H1 (cell line): ENCODE measurements around the gene STIM1. TPM values are rescaled to one million over a fixed set of nuclear protein-coding genes. Genes with fewer than 3 reads are reported as not detected.

Experiments
- CTCF ChIA-PET: fragments of 300-600 bp; sonication (Branson Sonifier 250); formaldehyde crosslinking; loops from one replicate; lab custom pipeline; 2021; ENCODE audit not compliant: partially characterized antibody; lab: Charles Lee
- POLR2A ChIA-PET: fragments of 300-600 bp; sonication (Branson Sonifier 250); formaldehyde crosslinking; loops from one replicate; lab custom pipeline; 2021; ENCODE audit warnings: inconsistent platforms; ENCODE audit not compliant: partially characterized antibody; lab: Charles Lee
- DNase-seq, 2 experiments: peaks; one replicate each; pipeline versions ENCODE4 v3.0.0 to v3.0.0-alpha.2; 2010 to 2022; ENCODE audit warnings: low spot score in 2 of 2, low read depth in 1 of 2, mixed read lengths in 1 of 2
- FAIRE-seq: peaks from 2 replicates; lab custom pipeline; 2011; peaks lifted over from hg19 to GRCh38; lab: Jason Lieb, UNC
- H2AFZ ChIP-seq: 2 replicates; pipeline ENCODE4 v1.8.1; 2012; ENCODE audit warnings: low read length, inconsistent platforms
- H2AK5ac ChIP-seq: 2 replicates; pipeline ENCODE4 v1.6.1; 2013; ENCODE audit warnings: low read depth, low read length
- H2BK120ac ChIP-seq: replicated peaks from 2 replicates; pipeline ENCODE3; 2013; ENCODE audit warnings: low read depth, low read length, inconsistent platforms
- H2BK12ac ChIP-seq: 2 replicates; pipeline ENCODE4 v1.6.1; 2013; ENCODE audit warnings: low read depth, low read length
- H2BK15ac ChIP-seq: 2 replicates; pipeline ENCODE4 v1.6.1; 2013; ENCODE audit warnings: low read length
- H2BK20ac ChIP-seq: 2 replicates; pipeline ENCODE4 v1.6.1; 2013; ENCODE audit warnings: low read length
- H2BK5ac ChIP-seq: 2 replicates; pipeline ENCODE4 v1.6.1; 2013; ENCODE audit warnings: low read depth, low read length
- H3K14ac ChIP-seq: 2 replicates; pipeline ENCODE4 v1.6.1; 2013; ENCODE audit warnings: inconsistent platforms; ENCODE audit not compliant: insufficient read length
- H3K18ac ChIP-seq: 2 replicates; pipeline ENCODE4 v1.6.1; 2013; ENCODE audit warnings: low read length; ENCODE audit errors: extremely low read depth
- H3K23ac ChIP-seq: 2 replicates; pipeline ENCODE4 v1.6.1; 2013; ENCODE audit warnings: inconsistent platforms; ENCODE audit not compliant: insufficient read length
- H3K23me2 ChIP-seq: 2 replicates; pipeline ENCODE4 v1.6.1; 2013; ENCODE audit warnings: low read depth, low read length
- H3K27ac ChIP-seq: 2 replicates; pipeline ENCODE4 v1.6.1; 2011; ENCODE audit warnings: low read depth, low read length, inconsistent platforms
- H3K27me3 ChIP-seq, 4 experiments: replicated peaks in 1 of 4; 1 replicate in 1 of 4; 2 replicates in 3 of 4; pipeline versions ENCODE4 v1.6.1 to v1.8.1; 2011 to 2013; ENCODE audit warnings: low read length in 3 of 4, mild to moderate bottlenecking in 3 of 4, inconsistent platforms in 2 of 4, mixed read lengths in 2 of 4, moderate library complexity in 1 of 4; ENCODE audit not compliant: control insufficient read depth in 3 of 4, insufficient read depth in 3 of 4; ENCODE audit errors: extremely low read depth in 1 of 4
- H3K36me3 ChIP-seq, 4 experiments: 2 replicates each; pipeline versions ENCODE4 v1.6.1 to v1.8.1; 2011 to 2013; ENCODE audit warnings: mild to moderate bottlenecking in 4 of 4, low read length in 3 of 4, moderate library complexity in 2 of 4, control low read depth in 1 of 4, inconsistent platforms in 1 of 4; ENCODE audit not compliant: insufficient read depth in 4 of 4, control insufficient read depth in 2 of 4
- H3K4ac ChIP-seq: replicated peaks from 2 replicates; pipeline ENCODE3; 2013; ENCODE audit warnings: low read length, low read depth, mixed read lengths, inconsistent platforms; ENCODE audit not compliant: insufficient read length
- H3K4me1 ChIP-seq, 4 experiments: replicated peaks in 1 of 4; 1 replicate in 1 of 4; 2 replicates in 3 of 4; pipeline versions ENCODE4 v1.6.1 to v1.8.1; 2011 to 2013; ENCODE audit warnings: low read length in 3 of 4, inconsistent platforms in 2 of 4, mixed read lengths in 1 of 4; ENCODE audit not compliant: insufficient read depth in 4 of 4, control insufficient read depth in 3 of 4
- H3K4me2 ChIP-seq, 2 experiments: 2 replicates each; pipeline versions ENCODE4 v1.6.1 to v1.8.1; 2011 to 2013; ENCODE audit warnings: low read depth in 2 of 2, low read length in 2 of 2, control low read depth in 1 of 2, inconsistent platforms in 1 of 2, mild to moderate bottlenecking in 1 of 2; ENCODE audit not compliant: insufficient read depth in 1 of 2
- H3K4me3 ChIP-seq, 4 experiments: fragments of 200-600, 300-600 bp in 1 of 4; sonication (generic), shearing (Covaris generic), sonication (Bioruptor Twin) in 1 of 4; 2 replicates each; pipeline versions ENCODE4 v1.5.1 to v1.8.1; 2011 to 2016; ENCODE audit warnings: low read length in 4 of 4, low read depth in 3 of 4, control low read depth in 2 of 4, inconsistent platforms in 2 of 4, mild to moderate bottlenecking in 2 of 4, mixed read lengths in 1 of 4, moderate library complexity in 1 of 4; ENCODE audit not compliant: insufficient read depth in 2 of 4; ENCODE audit errors: extremely low read depth in 1 of 4
- H3K56ac ChIP-seq: replicated peaks from 2 replicates; pipeline ENCODE3; 2013; ENCODE audit warnings: low read depth, mild to moderate bottlenecking, mixed read lengths, low read length, inconsistent platforms; ENCODE audit not compliant: insufficient read length
- H3K79me1 ChIP-seq: 2 replicates; pipeline ENCODE4 v1.6.1; 2013; ENCODE audit warnings: low read depth, low read length, control low read depth
- H3K79me2 ChIP-seq, 2 experiments: 2 replicates each; pipeline versions ENCODE4 v1.6.1 to v1.8.1; 2012 to 2013; ENCODE audit warnings: low read length in 2 of 2, mild to moderate bottlenecking in 2 of 2, inconsistent platforms in 1 of 2; ENCODE audit not compliant: insufficient read depth in 2 of 2, control insufficient read depth in 1 of 2
- H3K9ac ChIP-seq, 4 experiments: replicated peaks in 1 of 4; 1 replicate in 1 of 4; 2 replicates in 3 of 4; pipeline versions ENCODE4 v1.6.1 to v1.8.1; 2011 to 2013; ENCODE audit warnings: low read depth in 3 of 4, low read length in 3 of 4, control low read depth in 2 of 4, mild to moderate bottlenecking in 2 of 4, moderate library complexity in 2 of 4, inconsistent platforms in 1 of 4; ENCODE audit errors: extremely low read depth in 1 of 4
- H3K9me3 ChIP-seq, 2 experiments: 2 replicates each; pipeline versions ENCODE4 v1.6.1 to v1.8.1; 2012 to 2013; ENCODE audit warnings: mild to moderate bottlenecking in 2 of 2, moderate library complexity in 2 of 2, control low read depth in 1 of 2, inconsistent platforms in 1 of 2, low read depth in 1 of 2, low read length in 1 of 2, mixed read lengths in 1 of 2; ENCODE audit not compliant: insufficient read depth in 2 of 2
- H4K20me1 ChIP-seq, 2 experiments: replicated peaks in 1 of 2; 2 replicates each; pipeline versions ENCODE3 to v1.8.1; 2011 to 2013; ENCODE audit warnings: inconsistent platforms in 2 of 2, low read length in 2 of 2, mild to moderate bottlenecking in 1 of 2; ENCODE audit not compliant: insufficient read depth in 2 of 2, control insufficient read depth in 1 of 2
- H4K5ac ChIP-seq: 2 replicates; pipeline ENCODE4 v1.6.1; 2013; ENCODE audit warnings: low read length, low read depth, mixed read lengths, inconsistent platforms; ENCODE audit not compliant: insufficient read length
- H4K8ac ChIP-seq: 2 replicates; pipeline ENCODE4 v1.8.0; 2013; ENCODE audit warnings: mild to moderate bottlenecking, moderate library complexity, low read length, inconsistent platforms; ENCODE audit not compliant: insufficient read depth; ENCODE audit errors: extremely low read depth
- H4K91ac ChIP-seq: replicated peaks from 2 replicates; pipeline ENCODE3; 2013; ENCODE audit warnings: low read length, mixed read lengths, inconsistent platforms; ENCODE audit not compliant: insufficient read length
- BACH1 ChIP-seq: IDR thresholded peaks from 2 replicates; pipeline ENCODE4 v1.6.1; 2012; ENCODE audit warnings: low read length, improper control_type of control experiment
- BCL11A ChIP-seq, 2 experiments: IDR thresholded peaks; one replicate each; pipeline ENCODE4 v1.6.1; 2011; ENCODE audit warnings: low read depth in 2 of 2, low read length in 2 of 2, mild to moderate bottlenecking in 2 of 2
- CEBPB ChIP-seq: IDR thresholded peaks from 2 replicates; pipeline ENCODE4 v1.6.1; 2012; ENCODE audit warnings: low read depth, low read length
- CHD1 ChIP-seq: IDR thresholded peaks from 2 replicates; pipeline ENCODE4 v1.6.1; 2012; ENCODE audit warnings: low read depth, low read length, improper control_type of control experiment
- JUN ChIP-seq: IDR thresholded peaks from 2 replicates; pipeline ENCODE4 v1.6.1; 2011; ENCODE audit warnings: low read depth, mild to moderate bottlenecking, improper control_type of control experiment, low read length
- KDM5A ChIP-seq: fragments of 200-600 bp; IDR thresholded peaks from 2 replicates; pipeline ENCODE4 v1.7.1; 2012; ENCODE audit warnings: mild to moderate bottlenecking, low read length, inconsistent platforms, mixed read lengths
- RFX5 ChIP-seq: IDR thresholded peaks from 2 replicates; pipeline ENCODE4 v1.6.1; 2011; ENCODE audit warnings: low read depth, low read length, improper control_type of control experiment, borderline replicate concordance
- SAP30 ChIP-seq: fragments of 300-600 bp; sonication (generic); IDR thresholded peaks from 2 replicates; pipeline ENCODE4 v1.7.1; 2012; ENCODE audit warnings: low read length, moderate library complexity, mild to moderate bottlenecking, inconsistent platforms; ENCODE audit not compliant: insufficient read depth, insufficient replicate concordance
- SUZ12 ChIP-seq: fragments of 200-600 bp; sonication (generic); IDR thresholded peaks from 2 replicates; pipeline ENCODE4 v1.6.1; 2012; ENCODE audit warnings: mild to moderate bottlenecking, inconsistent platforms, low read length, moderate library complexity, mixed read lengths
- WGBS, 2 experiments: shearing (Covaris generic) in 1 of 2; methylation state at CpG; one replicate each; pipeline versions ENCODE4 v1.1.6 to v1.1.7; 2013 to 2015; ENCODE audit warnings: low lambda C conversion rate in 2 of 2, mixed read lengths in 2 of 2, inconsistent platforms in 1 of 2, low coverage in 1 of 2, missing lambda C conversion rate in 1 of 2; ENCODE audit not compliant: insufficient replicate concordance in 2 of 2, insufficient coverage in 1 of 2, insufficient read length in 1 of 2; ENCODE audit errors: extremely low coverage in 1 of 2, missing lambda C conversion rate in 1 of 2; 5-methylcytosine and 5-hydroxymethylcytosine counted together
- polyA plus RNA-seq, 7 experiments: library from polyadenylated mRNA; depleted of rRNA in 3 of 7; stranded (reverse) in 5 of 7; unstranded in 2 of 7; fragments of >200 nt in 5 of 7; fragments of 200-250 nt in 2 of 7; gene quantifications; 1 replicate in 5 of 7; 2 replicates in 1 of 7; 4 replicates in 1 of 7; pipeline versions ENCODE4 v1.2.1 to v1.2.3, GENCODE V29; 2011 to 2013; ENCODE audit warnings: missing spikeins in 2 of 7, mixed read lengths in 2 of 7
- total RNA-seq: library from RNA; stranded (reverse); fragmentation: NEBNext Ultra II Directional; extraction: Animal tissue kit (Norgen Biotek cat#: 25700); gene quantifications from 2 replicates; pipeline ENCODE4 v1.2.1, GENCODE V29; 2021
- TF ChIP-seq, protein P1 (sequence below): IDR thresholded peaks from 2 replicates; pipeline ENCODE4 v1.6.1; 2011; ENCODE audit warnings: low read depth, mild to moderate bottlenecking, low read length; ENCODE audit not compliant: insufficient read depth
- TF ChIP-seq, protein P2 (sequence below), 3 experiments: IDR thresholded peaks; 1 replicate in 2 of 3; 2 replicates in 1 of 3; pipeline versions ENCODE4 v1.5.1 to v1.6.1; 2011; ENCODE audit warnings: low read length in 3 of 3, mild to moderate bottlenecking in 3 of 3, inconsistent platforms in 2 of 3, low read depth in 1 of 3, moderate library complexity in 1 of 3; ENCODE audit not compliant: insufficient read depth in 1 of 3; ENCODE audit errors: control extremely low read depth in 1 of 3

STIM1 gene
- total and polyA plus RNA-seq, 2 of the 8 experiments (the other 6 are each of a cell fraction or from before 2014, with no cell fraction given) = 11.1 to 12.2 TPM

DNA sequence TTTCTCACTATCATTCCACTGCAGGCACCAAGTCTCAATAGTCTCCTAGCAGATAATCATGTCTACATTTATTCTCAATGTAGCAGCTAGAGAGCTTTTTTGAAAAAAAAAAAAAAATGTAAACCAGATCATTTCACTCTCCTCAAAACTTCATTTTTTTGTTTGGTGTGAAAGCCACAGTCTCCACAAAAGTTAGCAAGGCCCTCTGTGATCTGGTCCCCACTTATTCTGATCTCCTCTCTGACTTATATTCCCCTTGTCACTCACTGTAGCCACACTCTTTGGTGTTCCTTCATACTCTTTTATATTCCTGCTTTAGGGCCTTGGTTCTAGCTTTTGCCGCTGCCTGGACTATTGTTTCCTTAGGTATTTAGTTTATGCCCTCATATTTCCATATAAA, 137.5 kb downstream of the STIM1 start:
- Histone ChIP-seq H4K5ac (no peak overlapping the region), H3K4me3 (no peak overlapping the region), H3K4me2 (no peak overlapping the region), H2BK120ac (no peak overlapping the region), H4K8ac (no peak overlapping the region), H3K23me2 (no peaks in the 10 kb centered on the region), H3K18ac (no peak overlapping the region), H3K79me2 (no peaks in the 10 kb centered on the region), H3K9ac (no peak overlapping the region), H3K79me1 (no peaks in the 10 kb centered on the region), H3K27ac (no peak overlapping the region), H2BK12ac (no peak overlapping the region), H3K4ac (no peak overlapping the region), H3K4me1 (no peaks in the 10 kb centered on the region), H4K20me1 (no peaks in the 10 kb centered on the region), H3K27me3 (no peaks in the 10 kb centered on the region), H3K56ac (no peak overlapping the region), H4K91ac (no peak overlapping the region), H3K23ac (no peak overlapping the region), H2BK5ac (no peak overlapping the region), H3K36me3 (no peaks in the 10 kb centered on the region), H3K14ac (no peak overlapping the region), H2AK5ac (no peak overlapping the region), H3K9me3 (peaks cover 5% of the 10 kb centered on the region in 2 experiments; a peak in 2 of 4 replicates), H2BK20ac (no peak overlapping the region), H2BK15ac (no peak overlapping the region), H2AFZ (no peak overlapping the region)
- DNase-seq = no peak
- ChIA-PET POLR2A (no interaction called here), CTCF (interaction anchor here (2.3 kb wide), 1 partner anchor 80 kb away, joined by 8 read pairs; no protein-coding TSS in a partner anchor)
- 96% methylated on average over 1 of the region's 1 CpG; no CpG with 5 or more reads in 1 of the 2 experiments for WGBS, 2 experiments
- FAIRE-seq = no peak
- TF ChIP-seq, protein P1, sequence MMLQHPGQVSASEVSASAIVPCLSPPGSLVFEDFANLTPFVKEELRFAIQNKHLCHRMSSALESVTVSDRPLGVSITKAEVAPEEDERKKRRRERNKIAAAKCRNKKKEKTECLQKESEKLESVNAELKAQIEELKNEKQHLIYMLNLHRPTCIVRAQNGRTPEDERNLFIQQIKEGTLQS = no peak
- TF ChIP-seq SAP30 (no peak), BACH1 (no peak), RFX5 (no peak), BCL11A (IDR thresholded peaks at IDR 0.05; ENCODE audit: low read depth in 2 of 2, low read length in 2 of 2) (no peak), CHD1 (no peak), SUZ12 (no peak), JUN (no peak), CEBPB (no peak), KDM5A (no peak)
- TF ChIP-seq, protein P2, sequence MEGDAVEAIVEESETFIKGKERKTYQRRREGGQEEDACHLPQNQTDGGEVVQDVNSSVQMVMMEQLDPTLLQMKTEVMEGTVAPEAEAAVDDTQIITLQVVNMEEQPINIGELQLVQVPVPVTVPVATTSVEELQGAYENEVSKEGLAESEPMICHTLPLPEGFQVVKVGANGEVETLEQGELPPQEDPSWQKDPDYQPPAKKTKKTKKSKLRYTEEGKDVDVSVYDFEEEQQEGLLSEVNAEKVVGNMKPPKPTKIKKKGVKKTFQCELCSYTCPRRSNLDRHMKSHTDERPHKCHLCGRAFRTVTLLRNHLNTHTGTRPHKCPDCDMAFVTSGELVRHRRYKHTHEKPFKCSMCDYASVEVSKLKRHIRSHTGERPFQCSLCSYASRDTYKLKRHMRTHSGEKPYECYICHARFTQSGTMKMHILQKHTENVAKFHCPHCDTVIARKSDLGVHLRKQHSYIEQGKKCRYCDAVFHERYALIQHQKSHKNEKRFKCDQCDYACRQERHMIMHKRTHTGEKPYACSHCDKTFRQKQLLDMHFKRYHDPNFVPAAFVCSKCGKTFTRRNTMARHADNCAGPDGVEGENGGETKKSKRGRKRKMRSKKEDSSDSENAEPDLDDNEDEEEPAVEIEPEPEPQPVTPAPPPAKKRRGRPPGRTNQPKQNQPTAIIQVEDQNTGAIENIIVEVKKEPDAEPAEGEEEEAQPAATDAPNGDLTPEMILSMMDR (IDR thresholded peaks at IDR 0.05; ENCODE audit: control extremely low read depth in 1 of 3, insufficient read depth in 1 of 3, low read depth in 1 of 3, low read length in 3 of 3) = no peak
